HepG2 (cell line): ENCODE results near the gene MPST.

Source experiments
- ADNP ChIP-seq: sonication (generic); formaldehyde crosslinking; IDR thresholded peaks from 2 replicates; pipeline ENCODE4 v1.4.0; 2020; ENCODE audit warnings: missing genetic modification reagents
- NFYC ChIP-seq: IDR thresholded peaks from 2 replicates; pipeline ENCODE4 v1.6.1; 2016; ENCODE audit warnings: missing genetic modification reagents, missing compliant biosample characterization
- POLR2A ChIP-seq, 2 experiments: IDR thresholded peaks; 2 replicates each; pipeline ENCODE4 v1.6.1; 2011; ENCODE audit warnings: low read depth in 2 of 2, low read length in 2 of 2, mild to moderate bottlenecking in 1 of 2, moderate library complexity in 1 of 2; ENCODE audit not compliant: insufficient read depth in 1 of 2
- RAD21 ChIP-seq: fragments of 450-650 bp; formaldehyde crosslinking; IDR thresholded peaks from 2 replicates; pipeline ENCODE4 v1.5.0; 2020; ENCODE audit warnings: mild to moderate bottlenecking
- REL ChIP-seq: sonication (generic); formaldehyde crosslinking; conservative IDR thresholded peaks from 2 replicates; pipeline ENCODE4 v1.8.0; 2022; ENCODE audit warnings: mild to moderate bottlenecking, missing genetic modification reagents, moderate library complexity
- REST ChIP-seq, 2 experiments: IDR thresholded peaks; 2 replicates each; pipeline ENCODE4 v1.6.1; 2011 to 2012; ENCODE audit warnings: low read length in 2 of 2, borderline replicate concordance in 1 of 2, low read depth in 1 of 2, mild to moderate bottlenecking in 1 of 2, moderate library complexity in 1 of 2
- RFX5 ChIP-seq: IDR thresholded peaks from 2 replicates; pipeline ENCODE4 v1.6.1; 2011; ENCODE audit warnings: low read depth, low read length, improper control_type of control experiment
- ZNF674 ChIP-seq: sonication (generic); formaldehyde crosslinking; IDR thresholded peaks from 2 replicates; pipeline ENCODE4 v1.5.0; 2020; ENCODE audit warnings: low read depth, mild to moderate bottlenecking, missing genetic modification reagents
- TF ChIP-seq, protein P1 (sequence below): sonication (generic); formaldehyde crosslinking; IDR thresholded peaks from 2 replicates; pipeline ENCODE4 v1.5.0; 2020; ENCODE audit warnings: mild to moderate bottlenecking, missing genetic modification reagents, moderate library complexity

GRCh38 chr22:37064553-37064952 lies 45.0 kb downstream of the MPST start:
- TF ChIP-seq RFX5 (no peak), REL (CRISPR knock-in tag) (no peak), RAD21 (CRISPR knock-in tag) (no peak), REST (IDR thresholded peaks at IDR 0.05; ENCODE audit: borderline replicate concordance in 1 of 2, low read depth in 1 of 2, low read length in 2 of 2) (no peak), POLR2A (IDR thresholded peaks at IDR 0.05; ENCODE audit: insufficient read depth in 1 of 2, low read depth in 2 of 2, low read length in 2 of 2) (no peak), ADNP (no peak), ZNF674 (CRISPR knock-in tag) (no peak), NFYC (CRISPR knock-in tag) (no peak)
- TF ChIP-seq, protein P1, sequence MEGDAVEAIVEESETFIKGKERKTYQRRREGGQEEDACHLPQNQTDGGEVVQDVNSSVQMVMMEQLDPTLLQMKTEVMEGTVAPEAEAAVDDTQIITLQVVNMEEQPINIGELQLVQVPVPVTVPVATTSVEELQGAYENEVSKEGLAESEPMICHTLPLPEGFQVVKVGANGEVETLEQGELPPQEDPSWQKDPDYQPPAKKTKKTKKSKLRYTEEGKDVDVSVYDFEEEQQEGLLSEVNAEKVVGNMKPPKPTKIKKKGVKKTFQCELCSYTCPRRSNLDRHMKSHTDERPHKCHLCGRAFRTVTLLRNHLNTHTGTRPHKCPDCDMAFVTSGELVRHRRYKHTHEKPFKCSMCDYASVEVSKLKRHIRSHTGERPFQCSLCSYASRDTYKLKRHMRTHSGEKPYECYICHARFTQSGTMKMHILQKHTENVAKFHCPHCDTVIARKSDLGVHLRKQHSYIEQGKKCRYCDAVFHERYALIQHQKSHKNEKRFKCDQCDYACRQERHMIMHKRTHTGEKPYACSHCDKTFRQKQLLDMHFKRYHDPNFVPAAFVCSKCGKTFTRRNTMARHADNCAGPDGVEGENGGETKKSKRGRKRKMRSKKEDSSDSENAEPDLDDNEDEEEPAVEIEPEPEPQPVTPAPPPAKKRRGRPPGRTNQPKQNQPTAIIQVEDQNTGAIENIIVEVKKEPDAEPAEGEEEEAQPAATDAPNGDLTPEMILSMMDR (CRISPR knock-in tag), result no peak
